ENCODE results near the gene PRDM16.
A peak's percentile ranks its signal among the peaks of the same experiment; 100 is the strongest.

The PRDM16 gene

DNA sequence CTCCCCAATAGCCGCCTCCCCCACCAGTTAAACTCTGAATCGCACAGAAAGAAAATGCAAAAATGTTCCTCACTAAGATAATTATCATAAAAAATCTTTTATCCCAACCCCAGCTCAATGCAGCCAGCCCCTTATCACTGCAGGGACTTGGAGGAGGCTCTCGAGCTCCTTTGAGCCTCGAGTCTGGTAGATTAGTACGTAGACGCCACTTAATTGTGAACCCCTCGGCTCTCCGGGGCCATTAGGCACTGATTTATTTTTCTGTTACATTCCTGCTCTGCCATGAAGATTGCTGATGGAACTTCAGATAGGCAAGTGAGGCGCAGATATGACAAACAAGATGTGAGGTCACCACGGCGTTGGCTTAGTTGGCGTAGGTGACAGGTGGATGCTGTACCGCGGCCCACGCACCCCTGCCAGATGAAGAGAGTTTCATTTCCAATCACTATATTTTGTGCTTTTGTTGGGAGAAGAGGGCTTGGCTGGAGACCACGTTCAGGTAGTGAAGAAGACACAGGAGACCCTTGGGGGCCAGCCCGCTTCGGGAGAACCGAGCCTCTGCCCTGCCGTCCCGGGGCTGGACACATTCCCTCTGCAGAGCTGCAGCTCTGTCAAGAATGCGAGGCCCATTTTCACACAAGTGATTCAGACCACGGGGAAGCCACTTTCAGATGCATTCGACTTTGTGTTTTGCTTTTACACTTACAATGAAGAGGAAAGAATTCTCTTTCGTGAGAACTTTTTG is 329.6 kb downstream of the PRDM16 start:
- DNase-seq (ENCODE audit: low spot score), result no peak

DNA sequence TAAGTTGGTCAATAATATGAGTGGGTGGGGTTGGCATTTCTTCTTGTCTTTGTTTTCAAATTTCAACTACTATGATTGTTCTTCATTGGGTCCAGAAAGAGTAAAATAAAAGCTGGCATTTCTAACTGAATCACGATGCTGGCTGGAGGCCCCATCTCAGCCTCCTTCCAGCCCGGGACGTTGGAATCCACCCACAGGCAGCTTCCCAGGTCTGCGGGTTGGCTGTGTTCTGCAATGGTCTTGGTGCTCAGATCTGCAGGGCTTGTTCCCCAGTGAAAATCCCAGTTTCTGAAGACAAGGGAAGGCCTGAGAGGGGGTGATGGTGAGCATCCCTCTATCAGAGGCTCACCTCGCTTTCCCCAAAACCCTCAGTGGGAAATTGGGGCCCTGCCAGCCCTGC is 330.7 kb downstream of the PRDM16 start:
- no peak for DNase-seq (ENCODE audit: low spot score)

DNA sequence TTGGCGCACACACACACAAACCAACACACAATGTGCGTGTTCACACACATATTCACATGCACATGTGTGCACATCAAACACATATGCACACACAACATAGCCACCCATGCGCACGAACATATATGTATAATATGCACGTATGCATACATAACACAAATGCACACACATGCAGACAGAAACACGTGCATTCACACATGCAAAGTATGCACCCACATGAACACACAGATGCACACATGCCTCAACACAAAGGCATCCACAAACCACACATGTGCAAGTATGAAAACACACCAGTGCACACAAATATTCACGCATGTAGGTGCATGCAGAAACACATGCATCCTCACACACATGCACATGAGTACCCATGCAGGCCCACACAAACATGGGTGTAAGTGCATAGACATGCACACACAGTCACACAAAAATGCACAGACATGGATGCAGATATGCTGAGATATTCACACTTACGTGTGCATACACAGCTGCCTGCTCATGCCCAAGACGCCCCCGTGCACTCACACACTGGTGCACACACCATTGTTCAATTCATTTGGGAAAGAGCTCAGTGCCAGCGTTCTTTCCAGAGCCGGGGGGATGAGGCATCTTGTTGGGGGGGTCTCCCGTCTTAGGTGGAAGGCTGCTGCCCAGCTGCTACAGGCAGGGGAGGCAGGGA is 332.7 kb downstream of the PRDM16 start:
- DNase-seq (ENCODE audit: low spot score), result no peak

DNA sequence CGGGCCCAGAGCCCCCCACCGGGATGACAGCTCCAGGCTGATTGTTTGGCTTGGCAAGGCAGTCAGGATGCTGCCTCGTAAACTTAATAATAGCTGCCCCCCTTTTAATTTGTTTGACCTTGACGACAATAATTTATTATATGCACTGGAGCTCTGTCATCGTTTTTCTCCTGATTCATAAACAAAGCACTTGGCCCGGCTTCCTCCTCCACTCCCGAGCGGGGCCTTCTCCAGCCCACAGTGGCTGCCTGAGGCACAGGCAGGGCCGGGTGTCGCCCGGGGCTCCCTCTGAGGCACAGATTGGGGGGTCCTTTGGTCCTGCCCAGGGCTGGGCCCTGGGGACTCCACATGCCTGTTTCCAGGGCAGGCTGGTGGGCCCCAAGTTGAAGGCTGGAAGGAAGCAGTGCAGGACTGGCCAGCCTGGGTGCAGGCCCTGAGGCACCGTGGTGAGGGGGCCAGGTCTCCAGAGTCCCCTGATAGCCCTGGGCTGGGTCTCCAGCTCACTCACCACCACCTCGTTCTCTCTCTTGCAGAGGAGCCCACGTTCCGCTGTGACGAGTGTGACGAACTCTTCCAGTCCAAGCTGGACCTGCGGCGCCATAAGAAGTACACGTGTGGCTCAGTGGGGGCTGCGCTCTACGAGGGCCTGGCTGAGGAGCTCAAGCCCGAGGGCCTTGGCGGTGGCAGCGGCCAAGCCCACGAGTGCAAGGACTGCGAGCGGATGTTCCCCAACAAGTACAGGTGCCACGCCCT is 333.4 kb downstream of the PRDM16 start:
- no peak for DNase-seq (ENCODE audit: low spot score)

DNA sequence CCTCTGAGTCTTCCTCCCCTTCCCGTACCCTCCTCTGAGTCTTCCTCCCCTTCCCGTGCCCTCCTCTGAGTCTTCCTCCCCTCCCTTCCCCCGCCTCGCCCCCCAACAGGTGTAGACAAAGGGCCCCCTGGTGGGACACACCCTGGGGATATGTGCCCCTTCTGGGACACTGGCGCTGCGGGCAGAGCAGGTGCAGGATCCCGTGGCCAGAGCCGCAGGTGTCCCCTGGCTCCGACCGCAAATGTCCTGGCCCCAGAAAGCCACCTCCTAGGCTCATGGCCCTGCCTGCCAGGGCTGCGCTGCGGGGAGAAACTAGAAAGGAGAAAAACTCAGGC is 334.0 kb downstream of the PRDM16 start:
- DNase-seq (ENCODE audit: low spot score), result no peak

DNA sequence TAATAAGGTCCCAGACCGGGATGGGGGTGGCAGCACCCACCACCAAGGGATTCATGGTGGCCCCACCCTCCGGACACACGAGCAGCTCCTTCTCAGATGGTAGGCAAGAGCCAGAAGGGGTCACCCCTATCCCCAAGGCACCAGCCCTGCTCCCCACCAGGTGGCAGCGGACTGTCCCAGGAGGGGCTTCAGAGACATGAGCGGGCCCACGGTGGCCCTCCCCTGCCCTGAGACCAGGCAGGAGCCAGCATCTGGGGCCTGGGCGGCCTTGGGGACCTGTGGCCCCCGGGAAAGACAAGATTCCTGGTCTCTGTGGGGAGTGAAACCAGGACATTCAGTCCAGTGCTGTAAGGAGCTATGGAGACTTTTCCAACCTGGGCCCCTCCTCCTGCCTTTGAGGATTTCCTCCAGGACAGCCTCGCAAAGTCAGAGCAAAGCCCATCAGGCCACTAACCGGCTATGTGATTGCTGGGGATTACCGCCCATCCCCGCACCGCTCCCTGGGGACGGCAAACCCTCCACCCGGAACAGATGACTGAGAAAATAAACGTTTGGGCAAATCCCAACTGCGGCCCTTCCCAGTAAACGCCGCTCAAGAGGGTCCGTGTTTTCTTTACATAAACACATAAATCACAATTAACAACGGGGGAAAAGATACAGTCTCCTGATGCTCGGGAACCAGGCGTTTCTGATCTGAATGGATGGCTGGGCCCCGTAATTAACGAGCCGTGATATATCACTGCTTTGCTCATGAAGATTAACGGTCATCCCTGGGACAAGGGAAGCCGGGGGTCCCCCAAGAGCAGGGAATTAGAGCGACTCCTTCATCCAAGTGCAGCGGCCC is 334.6 kb downstream of the PRDM16 start:
- DNase-seq (ENCODE audit: low spot score), result no peak

DNA sequence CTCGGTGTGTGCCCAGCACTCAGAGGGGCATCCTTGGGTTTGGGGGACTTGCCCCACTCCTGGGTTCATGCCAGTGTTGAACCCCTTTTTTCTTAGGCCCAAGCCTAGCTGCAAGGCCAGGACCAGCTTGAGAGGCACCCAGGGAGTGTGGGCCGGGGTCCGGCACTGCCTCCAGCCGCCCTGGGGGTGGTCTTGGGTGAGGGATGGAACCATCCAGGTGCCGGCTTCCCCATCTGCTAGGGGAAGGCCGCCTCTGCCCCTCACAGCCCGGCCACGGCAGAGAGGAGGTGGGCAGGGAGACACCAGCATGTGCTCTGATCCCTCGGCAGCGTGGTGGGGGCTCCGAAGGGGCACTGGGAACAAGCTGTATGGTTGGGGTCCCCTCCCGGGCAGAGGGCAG is 335.3 kb downstream of the PRDM16 start:
- no peak for DNase-seq (ENCODE audit: low spot score)

DNA sequence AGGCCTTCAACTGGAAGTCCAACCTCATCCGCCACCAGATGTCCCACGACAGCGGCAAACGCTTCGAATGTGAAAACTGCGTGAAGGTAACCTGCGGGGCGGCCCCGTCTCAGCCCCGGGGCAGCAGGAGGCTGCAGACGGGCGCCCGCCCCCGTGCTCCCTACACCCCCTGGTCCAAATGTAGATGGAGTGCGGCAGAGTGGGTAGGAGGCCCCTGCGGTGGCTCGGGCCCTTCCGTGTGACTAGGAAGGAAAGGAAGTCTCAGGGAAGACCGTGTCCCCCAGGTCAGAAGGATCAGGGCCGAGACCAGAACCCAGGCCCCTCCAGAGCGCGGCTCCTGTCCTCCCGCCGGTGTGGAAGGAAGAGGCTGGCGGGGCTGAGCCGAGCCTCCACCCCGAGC is 335.8 kb downstream of the PRDM16 start:
- DNase-seq (ENCODE audit: low spot score), result no peak

DNA sequence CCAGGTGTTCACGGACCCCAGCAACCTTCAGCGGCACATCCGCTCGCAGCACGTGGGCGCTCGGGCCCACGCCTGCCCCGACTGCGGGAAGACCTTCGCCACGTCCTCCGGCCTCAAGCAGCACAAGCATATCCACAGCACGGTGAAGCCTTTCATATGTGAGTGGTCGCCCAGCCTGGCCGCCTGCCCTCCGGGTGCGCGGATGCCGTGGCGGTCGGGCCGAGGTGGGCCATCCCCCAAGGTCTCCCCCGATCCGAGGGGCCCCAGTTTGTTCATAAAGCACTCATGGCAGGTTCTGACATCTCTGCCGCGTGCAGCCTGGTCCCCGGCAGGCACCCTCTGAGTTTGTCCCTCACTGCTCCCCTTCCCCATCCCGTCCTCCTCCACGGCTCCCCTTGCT is 336.5 kb downstream of the PRDM16 start:
- DNase-seq (ENCODE audit: low spot score), result no peak

DNA sequence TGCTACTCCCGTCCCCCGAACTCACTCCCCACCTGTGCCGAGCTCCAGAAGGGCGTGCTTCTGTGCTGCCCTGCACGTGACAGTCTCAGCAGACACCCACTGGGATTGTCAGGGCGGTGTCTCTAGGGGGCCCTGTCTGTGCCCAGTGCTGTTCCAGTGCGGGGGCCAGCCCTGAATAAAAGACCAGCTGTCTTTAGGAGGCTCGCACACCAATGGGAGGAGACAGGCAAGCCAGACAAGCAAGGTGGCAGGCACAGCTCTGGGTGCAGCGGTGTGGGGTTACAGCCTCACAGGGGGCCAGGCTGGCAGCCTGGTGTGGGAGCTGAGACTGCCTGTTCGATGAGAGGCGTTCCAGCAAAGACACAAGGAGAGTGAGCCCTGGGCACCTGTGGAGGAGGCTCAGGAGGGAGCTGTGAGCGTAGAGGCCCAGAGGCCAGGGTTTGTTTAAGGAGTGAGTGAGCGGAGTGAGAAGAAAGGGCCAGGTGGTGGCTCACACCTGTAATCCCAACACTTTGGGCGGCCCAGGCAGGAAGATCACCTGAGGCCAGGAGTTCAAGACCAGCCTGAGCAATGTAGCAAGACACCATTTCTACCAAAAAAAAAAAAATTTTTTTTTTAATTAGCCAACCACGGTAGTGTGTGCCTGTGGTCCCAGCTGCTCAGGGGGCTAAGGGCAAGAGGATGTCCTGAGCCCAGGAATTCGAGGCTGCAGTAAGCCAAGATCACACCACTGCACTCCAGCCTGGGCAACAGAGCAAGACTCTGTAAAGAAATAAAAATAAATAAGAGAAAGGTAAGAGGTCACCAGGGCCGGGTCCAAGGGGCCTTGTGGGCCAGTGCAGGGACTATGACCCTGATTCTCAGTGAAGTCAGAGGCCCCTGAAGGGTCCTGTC is 337.2 kb downstream of the PRDM16 start:
- DNase-seq (ENCODE audit: low spot score), result no peak

DNA sequence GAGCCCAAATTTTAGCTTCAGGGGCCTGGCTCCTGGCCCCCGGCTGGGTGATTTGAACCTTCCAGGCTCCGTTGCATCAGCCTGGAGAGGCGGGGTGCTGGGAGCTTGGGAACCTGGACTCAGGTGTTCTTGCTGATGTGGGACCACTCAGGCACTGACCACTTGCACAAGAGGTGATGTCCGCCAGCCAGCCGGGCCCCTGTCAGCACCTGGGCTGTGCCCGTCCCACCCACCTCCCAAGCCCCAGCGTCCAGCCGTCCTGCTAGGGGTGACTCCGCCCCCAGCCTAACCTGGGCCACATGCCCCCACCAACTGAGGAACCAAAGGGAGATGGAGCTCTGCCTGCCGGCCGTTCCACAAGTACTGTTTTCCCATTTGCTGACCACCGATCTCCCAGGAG is 338.0 kb downstream of the PRDM16 start:
- no peak for DNase-seq (ENCODE audit: low spot score)

DNA sequence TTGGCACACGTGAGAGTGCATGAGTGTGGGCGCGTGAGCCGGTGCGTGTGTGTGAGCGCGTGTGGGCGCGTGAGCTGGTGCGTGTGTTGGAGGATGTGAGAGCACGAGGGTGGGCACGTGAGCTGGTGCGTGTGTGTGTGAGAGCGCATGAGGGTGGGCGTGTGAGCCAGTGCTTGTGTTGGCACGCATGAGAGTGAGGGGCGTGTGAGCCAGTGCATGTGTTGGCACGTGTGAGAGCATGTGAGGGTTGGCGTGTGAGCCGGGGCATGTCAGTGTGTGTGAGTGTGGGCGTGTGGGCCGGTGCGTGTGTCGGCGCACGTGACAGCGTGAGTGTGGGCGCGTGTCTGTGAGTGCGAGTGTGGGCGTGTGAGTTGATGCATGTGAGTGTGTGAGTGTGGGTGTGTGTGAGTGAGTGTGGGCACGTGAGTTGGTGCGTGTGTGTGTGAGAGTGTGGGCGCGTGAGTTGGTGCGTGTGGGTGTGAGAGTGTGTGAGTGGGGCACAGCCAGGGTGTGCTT is 339.8 kb downstream of the PRDM16 start:
- DNase-seq (ENCODE audit: low spot score), result no peak

DNA sequence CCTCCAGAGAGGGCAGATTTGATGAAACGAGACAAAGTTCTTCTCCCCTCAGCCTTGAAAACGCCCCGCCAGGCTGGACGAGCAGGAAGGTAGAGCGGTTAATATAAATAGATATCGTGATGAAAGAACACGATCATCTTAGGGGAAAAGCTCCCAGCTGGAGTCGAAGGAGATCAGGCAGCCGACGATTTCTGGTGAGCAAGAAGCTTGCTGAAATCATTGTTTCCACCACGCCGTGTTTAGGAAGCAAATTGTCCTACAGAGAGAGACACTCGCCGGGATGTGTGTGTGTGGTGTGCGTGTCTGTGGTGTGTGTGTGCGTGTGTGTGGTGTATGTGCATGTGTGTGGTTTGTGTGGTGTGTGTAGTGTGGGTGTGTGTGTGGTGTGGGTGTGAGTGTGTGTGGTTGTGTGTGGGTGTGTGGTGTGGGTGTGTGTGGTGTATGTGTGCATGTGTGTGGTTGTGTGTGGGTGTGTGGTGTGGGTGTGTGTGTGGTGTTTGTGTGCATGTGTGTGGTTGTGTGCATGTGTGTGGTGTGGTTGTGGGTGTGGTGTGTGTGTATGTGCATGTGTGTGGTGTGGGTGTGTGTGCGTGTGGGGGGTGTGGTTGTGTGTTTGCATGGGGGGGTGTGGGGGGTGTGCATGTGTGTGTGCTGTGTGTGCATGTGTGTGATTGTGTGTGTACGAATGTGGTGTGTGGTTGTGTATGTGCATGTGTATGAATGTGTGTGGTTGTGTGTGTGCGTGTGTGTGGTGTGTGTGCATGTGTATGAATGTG is 340.6 kb downstream of the PRDM16 start:
- DNase-seq (ENCODE audit: low spot score), result no peak

DNA sequence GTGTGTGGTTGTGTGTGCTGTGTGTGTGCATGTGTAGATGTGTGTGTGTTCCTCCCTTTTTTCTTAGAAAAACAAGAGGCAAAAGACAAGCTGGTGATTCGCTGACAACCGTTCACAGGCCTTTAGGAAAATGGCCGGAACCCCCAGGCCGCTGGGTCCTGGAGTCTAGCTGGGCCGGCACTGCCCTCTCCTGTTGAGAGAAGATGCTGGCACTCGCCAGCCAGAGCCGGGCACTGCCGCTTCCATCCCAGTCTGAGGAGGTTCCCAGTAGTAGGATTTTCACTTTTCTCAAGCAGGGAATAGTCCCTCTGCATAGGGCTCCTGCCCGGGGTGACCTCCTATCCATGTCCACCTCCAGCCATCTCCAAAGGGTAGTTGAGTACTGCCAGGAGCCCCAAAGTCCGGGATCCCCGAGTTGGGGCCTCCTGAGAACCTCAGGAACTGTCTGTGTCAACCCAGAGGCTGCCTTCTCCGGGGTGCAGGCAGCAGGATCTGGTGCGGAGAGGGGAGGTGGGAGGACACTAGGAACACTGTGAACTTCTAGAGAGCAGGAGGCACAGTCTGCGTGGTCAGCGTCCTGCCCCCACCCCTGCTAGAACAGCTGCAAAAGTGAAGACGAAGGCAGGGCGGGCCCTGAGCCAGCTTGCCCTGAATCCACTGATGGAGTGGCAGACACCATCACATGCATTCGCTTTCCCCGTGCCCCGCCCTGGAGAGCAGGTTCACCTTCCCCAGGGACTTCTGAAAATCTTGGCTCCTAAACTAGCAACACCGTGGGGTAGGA is 341.3 kb downstream of the PRDM16 start:
- DNase-seq (ENCODE audit: low spot score), result peak; percentile 64

DNA sequence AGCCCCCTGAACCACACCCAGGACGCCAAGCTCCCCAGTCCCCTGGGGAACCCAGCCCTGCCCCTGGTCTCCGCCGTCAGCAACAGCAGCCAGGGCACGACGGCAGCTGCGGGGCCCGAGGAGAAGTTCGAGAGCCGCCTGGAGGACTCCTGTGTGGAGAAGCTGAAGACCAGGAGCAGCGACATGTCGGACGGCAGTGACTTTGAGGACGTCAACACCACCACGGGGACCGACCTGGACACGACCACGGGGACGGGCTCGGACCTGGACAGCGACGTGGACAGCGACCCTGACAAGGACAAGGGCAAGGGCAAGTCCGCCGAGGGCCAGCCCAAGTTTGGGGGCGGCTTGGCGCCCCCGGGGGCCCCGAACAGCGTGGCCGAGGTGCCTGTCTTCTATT is 342.8 kb downstream of the PRDM16 start:
- no peak for DNase-seq (ENCODE audit: low spot score)

DNA sequence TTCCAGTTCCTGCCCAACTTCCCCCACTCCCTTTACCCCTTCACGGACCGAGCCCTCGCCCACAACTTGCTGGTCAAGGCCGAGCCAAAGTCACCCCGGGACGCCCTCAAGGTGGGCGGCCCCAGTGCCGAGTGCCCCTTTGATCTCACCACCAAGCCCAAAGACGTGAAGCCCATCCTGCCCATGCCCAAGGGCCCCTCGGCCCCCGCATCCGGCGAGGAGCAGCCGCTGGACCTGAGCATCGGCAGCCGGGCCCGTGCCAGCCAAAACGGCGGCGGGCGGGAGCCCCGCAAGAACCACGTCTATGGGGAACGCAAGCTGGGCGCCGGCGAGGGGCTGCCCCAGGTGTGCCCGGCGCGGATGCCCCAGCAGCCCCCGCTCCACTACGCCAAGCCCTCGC is 343.4 kb downstream of the PRDM16 start:
- DNase-seq (ENCODE audit: low spot score), result no peak

DNA sequence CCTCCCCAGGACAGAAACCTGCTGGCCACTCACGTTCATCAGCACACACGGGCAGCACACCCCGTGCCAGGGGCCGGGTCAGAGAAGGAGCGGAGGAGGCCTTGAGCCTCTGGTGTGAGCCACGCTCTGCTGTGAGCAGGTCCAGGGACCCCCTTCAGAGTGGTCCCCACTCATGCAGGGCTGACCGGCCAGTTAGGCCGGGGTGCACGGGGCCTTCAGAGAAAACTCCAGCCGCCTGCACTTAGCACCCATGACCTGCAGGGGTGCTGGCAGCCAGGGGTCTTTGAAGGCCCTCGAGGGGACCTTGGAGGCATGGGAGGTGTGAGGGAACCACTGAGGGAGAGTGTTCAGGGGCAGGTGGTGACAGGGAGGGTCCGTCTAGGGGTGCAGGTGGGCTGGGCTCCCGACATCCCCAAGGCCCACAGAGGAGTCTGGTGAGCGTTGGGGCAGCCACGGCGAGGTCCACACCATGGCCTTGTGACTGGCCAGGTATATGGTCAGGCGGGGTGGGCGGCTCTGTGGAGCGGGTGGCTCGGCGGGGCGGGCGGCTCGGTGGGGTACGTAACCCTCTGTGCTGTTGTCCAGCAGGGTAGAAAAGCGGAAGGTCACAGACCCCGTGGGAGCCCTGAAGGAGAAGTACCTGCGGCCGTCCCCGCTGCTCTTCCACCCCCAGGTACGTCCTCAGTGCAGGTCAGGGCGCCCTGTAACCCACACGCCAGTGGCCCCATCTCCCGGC is 345.1 kb downstream of the PRDM16 start:
- DNase-seq (ENCODE audit: low spot score), result no peak

DNA sequence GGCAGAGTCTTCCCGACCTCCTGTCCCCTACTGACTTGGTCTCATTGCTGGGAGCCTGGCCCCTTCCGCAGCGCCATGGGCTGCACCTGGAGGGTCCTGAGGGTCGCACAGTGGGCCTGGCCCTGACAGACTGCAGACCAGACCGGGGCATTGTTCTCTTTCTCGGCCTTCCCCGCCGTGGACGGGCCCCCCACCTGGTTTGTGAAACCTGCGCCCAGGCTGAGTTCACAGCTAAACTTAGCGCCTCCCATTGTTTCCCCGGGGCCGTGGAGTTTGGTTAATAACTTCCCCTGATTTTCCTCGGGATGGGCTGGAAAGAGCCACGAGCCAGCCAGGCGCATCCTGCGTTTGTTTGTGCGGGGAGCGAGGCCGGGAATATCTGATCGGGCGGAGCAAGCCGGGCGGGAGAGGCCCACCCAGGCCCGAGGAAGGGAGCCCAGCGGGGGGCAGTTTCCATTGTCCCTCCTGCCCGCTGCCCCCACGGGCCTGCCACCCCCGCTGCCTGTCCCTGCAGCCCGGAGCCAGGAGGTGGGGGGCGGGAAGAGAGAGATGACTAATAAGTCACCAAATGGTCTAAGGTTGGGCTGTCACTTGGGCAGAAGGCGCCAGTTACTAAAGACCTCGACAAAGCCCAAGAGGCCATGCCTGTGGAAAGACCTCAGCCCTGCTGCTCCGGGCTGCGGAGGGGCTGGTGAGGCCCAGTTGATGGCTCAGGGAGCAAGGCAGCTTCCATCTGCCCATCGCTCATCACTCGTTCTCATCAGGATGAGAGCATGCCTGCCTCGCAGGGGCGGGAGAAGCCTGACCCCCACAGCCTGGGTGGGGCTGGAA is 346.5 kb downstream of the PRDM16 start:
- no peak for DNase-seq (ENCODE audit: low spot score)
